ENCODE measurements around the gene ARHGAP42.

GRCh38 chr11:100923555-100923954 is 236.5 kb downstream of the ARHGAP42 start:
- no peak for TF ChIP-seq CTCF (IDR thresholded peaks at IDR 0.05; ENCODE audit: low read depth, low read length)
- no peak for TF ChIP-seq POLR2A (IDR thresholded peaks at IDR 0.05; ENCODE audit: extremely low read depth, insufficient read length)
- no peak for TF ChIP-seq MYC (IDR thresholded peaks at IDR 0.05; ENCODE audit: low read depth, low read length)
